Urinary bladder (tissue), 4 donors: Measurements from ENCODE around the gene SETD1A. TPM values are rescaled to one million over a fixed set of nuclear protein-coding genes. Genes with fewer than 3 reads are reported as not detected.
A peak's percentile ranks its signal among the peaks of the same experiment; 100 is the strongest.

Experiments used
- DNase-seq: peaks from one replicate; pipeline ENCODE4 v3.0.0-alpha.2; 2015; ENCODE audit errors: extremely low spot score
- H3K27ac ChIP-seq: one replicate; pipeline ENCODE4 v1.5.1; 2013; ENCODE audit warnings: low read depth, mild to moderate bottlenecking, moderate library complexity
- H3K36me3 ChIP-seq: one replicate; pipeline ENCODE4 v1.6.1; 2013; ENCODE audit warnings: mild to moderate bottlenecking, moderate library complexity; ENCODE audit not compliant: insufficient read depth
- H3K4me1 ChIP-seq: one replicate; pipeline ENCODE4 v1.6.1; 2013; ENCODE audit warnings: mild to moderate bottlenecking, moderate library complexity; ENCODE audit not compliant: insufficient read depth
- H3K4me3 ChIP-seq: one replicate; pipeline ENCODE4 v1.5.1; 2013; ENCODE audit warnings: low read depth, low read length
- WGBS: extraction: QIAGEN DNeasy Blood & Tissue Kit; methylation state at CpG from one replicate; pipeline ENCODE4 v1.1.7; 2013; 5-methylcytosine and 5-hydroxymethylcytosine counted together
- polyA plus RNA-seq: library from polyadenylated mRNA; stranded (reverse); fragments of 200-250 nt; gene quantifications from one replicate; pipeline ENCODE4 v1.2.3, GENCODE V29; 2013
- total RNA-seq: library from RNA; depleted of rRNA; stranded (reverse); fragments of >200 nt; gene quantifications from one replicate; pipeline ENCODE4 v1.2.3, GENCODE V29; 2014
- donor health status: healthy with polysubstance abuse.
- donor health status: healthy.

The SETD1A gene
- total and polyA plus RNA-seq, 2 donors, result 2.9 to 14.6 TPM

- DNase-seq, result no peak
- H3K4me1 ChIP-seq, result peaks cover 2% of the 10 kb centered on the region
- H3K27ac ChIP-seq, result no peak overlapping the region
- WGBS, result 80% methylated on average over 9 of the region's 9 CpGs
- H3K36me3 ChIP-seq, result no peaks in the 10 kb centered on the region
- no peak overlapping the region for H3K4me3 ChIP-seq
Observed at GRCh38 chr16:30953111-30953510, 4.4 kb upstream of the SETD1A start.

GRCh38 chr16:30953511-30954124 is 3.9 kb upstream of the SETD1A start:
- 34% methylated on average over 15 of the region's 15 CpGs for WGBS
- Histone ChIP-seq H3K27ac (no peak overlapping the region), H3K4me1 (peaks cover 5% of the 10 kb centered on the region)

GRCh38 chr16:30954993-30955392 is 2.6 kb upstream of the SETD1A start:
- H3K36me3 ChIP-seq, result no peaks in the 10 kb centered on the region
- DNase-seq, result no peak
- H3K27ac ChIP-seq, result no peak overlapping the region
- no peak overlapping the region for H3K4me3 ChIP-seq
- peaks cover 7% of the 10 kb centered on the region for H3K4me1 ChIP-seq
- 77% methylated on average over 8 of the region's 8 CpGs for WGBS

More at GRCh38 chr16:30953511-30954124, 3.9 kb upstream of the SETD1A start:
- no peaks in the 10 kb centered on the region for H3K36me3 ChIP-seq
- no peak for DNase-seq
- no peak overlapping the region for H3K4me3 ChIP-seq

GRCh38 chr16:30956601-30957455 is 726 bp upstream of the SETD1A start:
- peaks cover 5% of the 10 kb centered on the region for H3K4me1 ChIP-seq
- H3K27ac ChIP-seq, result peak overlapping the region; percentile 82
- peak overlapping the region; percentile 96 for H3K4me3 ChIP-seq
- no peak for DNase-seq
- H3K36me3 ChIP-seq, result no peaks in the 10 kb centered on the region
- 25% methylated on average over 42 of the region's 42 CpGs for WGBS

GRCh38 chr16:30958175-30959079 is 873 bp downstream of the SETD1A start:
- peak overlapping the region; percentile 96 for H3K4me3 ChIP-seq
- no peaks in the 10 kb centered on the region for H3K36me3 ChIP-seq
- H3K4me1 ChIP-seq, result peaks cover 5% of the 10 kb centered on the region
- no peak overlapping the region for H3K27ac ChIP-seq
- 11% methylated on average over 54 of the region's 55 CpGs for WGBS
- no peak for DNase-seq

GRCh38 chr16:30961384-30961783 is 3.8 kb downstream of the SETD1A start:
- no peak for DNase-seq
- WGBS, result 94% methylated on average over 11 of the region's 11 CpGs
- no peak overlapping the region for H3K27ac ChIP-seq
- H3K4me3 ChIP-seq, result no peak overlapping the region
- peaks cover 2% of the 10 kb centered on the region for H3K36me3 ChIP-seq
- peaks cover 5% of the 10 kb centered on the region for H3K4me1 ChIP-seq

- 92% methylated on average over 18 of the region's 18 CpGs for WGBS
- H3K36me3 ChIP-seq, result peaks cover 2% of the 10 kb centered on the region
Observed at GRCh38 chr16:30963925-30964511, 6.5 kb downstream of the SETD1A start.

GRCh38 chr16:30964574-30965226 is 7.1 kb downstream of the SETD1A start:
- H3K27ac ChIP-seq, result no peak overlapping the region
- no peak for DNase-seq
- H3K4me1 ChIP-seq, result no peaks in the 10 kb centered on the region
- H3K4me3 ChIP-seq, result no peak overlapping the region
- 89% methylated on average over 33 of the region's 33 CpGs for WGBS
- H3K36me3 ChIP-seq, result peaks cover 2% of the 10 kb centered on the region

More at GRCh38 chr16:30963925-30964511, 6.5 kb downstream of the SETD1A start:
- Histone ChIP-seq H3K4me1 (no peaks in the 10 kb centered on the region), H3K4me3 (no peak overlapping the region), H3K27ac (no peak overlapping the region)
- no peak for DNase-seq

GRCh38 chr16:30965436-30965835 is 7.9 kb downstream of the SETD1A start:
- no peaks in the 10 kb centered on the region for H3K4me1 ChIP-seq
- H3K36me3 ChIP-seq, result peaks cover 2% of the 10 kb centered on the region
- DNase-seq, result no peak
- H3K4me3 ChIP-seq, result no peak overlapping the region
- WGBS, result 87% methylated on average over 15 of the region's 15 CpGs
- H3K27ac ChIP-seq, result no peak overlapping the region

- Histone ChIP-seq H3K27ac (no peak overlapping the region), H3K4me1 (no peaks in the 10 kb centered on the region), H3K4me3 (no peak overlapping the region), H3K36me3 (peaks cover 4% of the 10 kb centered on the region)
- DNase-seq, result no peak
- WGBS, result 93% methylated on average over 19 of the region's 19 CpGs
Observed at GRCh38 chr16:30966033-30966619, 8.6 kb downstream of the SETD1A start.

- no peak for DNase-seq
- Histone ChIP-seq H3K27ac (no peak overlapping the region), H3K36me3 (peaks cover 4% of the 10 kb centered on the region), H3K4me3 (no peak overlapping the region), H3K4me1 (no peaks in the 10 kb centered on the region)
- 93% methylated on average over 4 of the region's 4 CpGs for WGBS
Observed at GRCh38 chr16:30967795-30968194, 10.2 kb downstream of the SETD1A start.

GRCh38 chr16:30969246-30969842 is 11.8 kb downstream of the SETD1A start:
- Histone ChIP-seq H3K27ac (no peak overlapping the region), H3K36me3 (peaks cover 4% of the 10 kb centered on the region), H3K4me3 (no peak overlapping the region), H3K4me1 (no peaks in the 10 kb centered on the region)
- WGBS, result 95% methylated on average over 19 of the region's 19 CpGs
- no peak for DNase-seq
